Body of pancreas (tissue), 4 donors: ENCODE data around the gene CCDC78. TPM values are rescaled to one million over a fixed set of nuclear protein-coding genes. Genes with fewer than 3 reads are reported as not detected.

ENCODE experiments used
- ATAC-seq: fragments of 150-250 bp; one replicate; pipeline ENCODE4 v1.9.1; 2016
- DNase-seq, 4 donors: peaks; one replicate each; pipeline ENCODE4 v3.0.0-alpha.2; 2019
- H3K27ac ChIP-seq, 4 donors: fragments of 200-600 bp; sonication (generic); 1 replicate in 3 of 4; 2 replicates in 1 of 4; pipeline versions ENCODE4 v1.5.1 to v1.6.1; 2016 to 2019; ENCODE audit warnings: mild to moderate bottlenecking in 1 of 4, mixed read lengths in 1 of 4, moderate library complexity in 1 of 4
- H3K27me3 ChIP-seq, 2 donors: fragments of 200-600 bp; sonication (generic); one replicate each; pipeline ENCODE4 v1.6.0; 2016; ENCODE audit warnings: mild to moderate bottlenecking in 1 of 2
- H3K36me3 ChIP-seq, 2 donors: fragments of 200-600 bp; sonication (generic); replicated peaks in 1 of 2; 2 replicates each; pipeline ENCODE4 v1.5.1; 2016; ENCODE audit warnings: low read depth in 2 of 2; ENCODE audit not compliant: insufficient read depth in 1 of 2
- H3K4me1 ChIP-seq: fragments of 200-600 bp; sonication (generic); one replicate; pipeline ENCODE4 v1.6.0; 2016
- H3K4me3 ChIP-seq, 2 donors: fragments of 200-600 bp; sonication (generic); 1 replicate in 1 of 2; 2 replicates in 1 of 2; pipeline ENCODE4 v1.5.1; 2016 to 2019
- H3K9me3 ChIP-seq, 3 donors: fragments of 200-600 bp; sonication (generic); 1 replicate in 2 of 3; 2 replicates in 1 of 3; pipeline ENCODE4 v1.5.1; 2016
- POLR2A ChIP-seq, 3 donors: fragments of 450-650 bp; IDR thresholded peaks; one replicate each; pipeline ENCODE4 v1.6.1; 2016; ENCODE audit warnings: antibody characterized with exemption in 3 of 3, mild to moderate bottlenecking in 2 of 3
- WGBS, 2 donors: methylation state at CpG; one replicate each; pipeline ENCODE4 v1.1.5; 2017; 5-methylcytosine and 5-hydroxymethylcytosine counted together
- intact Hi-C: fragments of 100-400 bp; cut with DNase I; formaldehyde crosslinking; loops from one replicate; pipeline ENCODE4 v1.15.1; 2023
- total RNA-seq, 2 donors: library from RNA; depleted of rRNA; stranded (reverse); fragments of >200 nt; gene quantifications; one replicate each; pipeline ENCODE4 v1.1.0, GENCODE V29; 2016
- TF ChIP-seq, protein P1 (sequence below), 7 experiments: fragments of 450-650 bp in 4 of 7; fragments of 200-600 bp in 3 of 7; sonication (generic) in 3 of 7; IDR thresholded peaks; one replicate each; pipeline ENCODE4 v1.5.1; 2016 to 2019; ENCODE audit warnings: antibody characterized with exemption in 7 of 7

Gene CCDC78
- total RNA-seq, 2 donors from 2014 or later = not detected

GRCh38 chr16:680967-681745 lies 45.1 kb downstream of the CCDC78 start:
- intact Hi-C loops = no loop called here
- TF ChIP-seq POLR2A (IDR thresholded peaks at IDR 0.05) = no peak
- TF ChIP-seq, protein P1, sequence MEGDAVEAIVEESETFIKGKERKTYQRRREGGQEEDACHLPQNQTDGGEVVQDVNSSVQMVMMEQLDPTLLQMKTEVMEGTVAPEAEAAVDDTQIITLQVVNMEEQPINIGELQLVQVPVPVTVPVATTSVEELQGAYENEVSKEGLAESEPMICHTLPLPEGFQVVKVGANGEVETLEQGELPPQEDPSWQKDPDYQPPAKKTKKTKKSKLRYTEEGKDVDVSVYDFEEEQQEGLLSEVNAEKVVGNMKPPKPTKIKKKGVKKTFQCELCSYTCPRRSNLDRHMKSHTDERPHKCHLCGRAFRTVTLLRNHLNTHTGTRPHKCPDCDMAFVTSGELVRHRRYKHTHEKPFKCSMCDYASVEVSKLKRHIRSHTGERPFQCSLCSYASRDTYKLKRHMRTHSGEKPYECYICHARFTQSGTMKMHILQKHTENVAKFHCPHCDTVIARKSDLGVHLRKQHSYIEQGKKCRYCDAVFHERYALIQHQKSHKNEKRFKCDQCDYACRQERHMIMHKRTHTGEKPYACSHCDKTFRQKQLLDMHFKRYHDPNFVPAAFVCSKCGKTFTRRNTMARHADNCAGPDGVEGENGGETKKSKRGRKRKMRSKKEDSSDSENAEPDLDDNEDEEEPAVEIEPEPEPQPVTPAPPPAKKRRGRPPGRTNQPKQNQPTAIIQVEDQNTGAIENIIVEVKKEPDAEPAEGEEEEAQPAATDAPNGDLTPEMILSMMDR (IDR thresholded peaks at IDR 0.05) = no peak
- Histone ChIP-seq H3K4me3 (peak overlapping the region; percentile 0 to 29), H3K27me3 (no peaks in the 10 kb centered on the region), H3K4me1 (peaks cover 60% of the 10 kb centered on the region), H3K36me3 (peaks cover 7 to 12% of the 10 kb centered on the region in 2 donors), H3K27ac (peak overlapping the region in 3 of 4 donors; percentile 86 to 95 (median 90)), H3K9me3 (no peaks in the 10 kb centered on the region)
- WGBS, 2 donors = 38 to 81% methylated on average over 6 to 44 of the region's 44 CpGs
- ATAC-seq (no peak), DNase-seq (peak; percentile 58 to 64 (median 61))

GRCh38 chr16:680625-680945 lies 45.7 kb downstream of the CCDC78 start:
- Histone ChIP-seq H3K27ac (peak overlapping the region; percentile 86 to 95 (median 92)), H3K36me3 (peaks cover 7 to 12% of the 10 kb centered on the region in 2 donors), H3K27me3 (no peaks in the 10 kb centered on the region), H3K4me3 (peak overlapping the region; percentile 0 to 29), H3K9me3 (no peaks in the 10 kb centered on the region), H3K4me1 (peaks cover 59% of the 10 kb centered on the region)
- TF ChIP-seq, protein P1 (IDR thresholded peaks at IDR 0.05) = no peak
- no peak for TF ChIP-seq POLR2A (IDR thresholded peaks at IDR 0.05)
- no peak for ATAC-seq
- DNase-seq = no peak
- intact Hi-C loops = no loop called here
- WGBS, 2 donors = 0% methylated on average over 35 of the region's 38 CpGs; no CpG with 5 or more reads in 1 of the 2 donors

DNA sequence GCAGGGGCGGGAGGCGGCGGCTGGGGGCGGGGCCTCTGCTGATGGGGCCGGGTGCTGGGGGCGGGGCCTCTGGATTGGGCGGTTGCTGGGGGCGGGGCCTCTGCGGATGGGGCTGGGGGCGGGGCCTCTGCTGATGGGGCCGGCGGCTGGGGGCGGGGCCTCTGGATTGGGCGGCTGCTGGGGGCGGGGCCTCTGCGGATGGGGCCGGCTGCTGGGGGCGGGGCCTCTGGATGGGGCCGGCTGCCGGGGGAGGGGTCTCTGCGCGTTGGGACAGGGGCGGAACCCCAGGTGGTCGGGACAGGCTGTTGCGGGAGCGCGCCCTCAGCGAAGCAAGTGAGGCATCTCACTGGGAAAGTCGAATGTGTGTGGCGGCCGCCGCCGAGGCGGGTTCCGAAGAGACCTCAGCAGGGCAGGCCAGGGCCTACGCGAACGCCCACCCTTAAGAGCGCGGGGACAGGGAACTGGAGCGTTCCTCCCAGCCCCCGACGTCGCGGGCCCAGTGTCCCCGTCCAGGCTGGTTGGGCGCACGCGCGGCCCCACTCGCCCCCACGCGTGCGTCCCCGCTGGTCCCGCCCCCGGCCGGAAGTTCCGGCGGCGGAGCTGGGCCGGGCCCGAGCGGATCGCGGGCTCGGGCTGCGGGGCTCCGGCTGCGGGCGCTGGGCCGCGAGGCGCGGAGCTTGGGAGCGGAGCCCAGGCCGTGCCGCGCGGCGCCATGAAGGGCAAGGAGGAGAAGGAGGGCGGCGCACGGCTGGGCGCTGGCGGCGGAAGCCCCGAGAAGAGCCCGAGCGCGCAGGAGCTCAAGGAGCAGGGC lies 46.2 kb downstream of the CCDC78 start, which contains the start of gene STUB1:
STUB1 (plus strand) TSS at position 597 of the 811 bp plus-strand sequence; CDS start at position 713, 116 bp downstream.
- intact Hi-C loops = no loop called here
- Histone ChIP-seq H3K36me3 (peaks cover 7 to 12% of the 10 kb centered on the region in 2 donors), H3K9me3 (no peaks in the 10 kb centered on the region), H3K4me1 (peaks cover 59% of the 10 kb centered on the region), H3K27me3 (no peaks in the 10 kb centered on the region), H3K27ac (peak within 1 kb of the TSS; percentile 86 to 95 (median 92)), H3K4me3 (peak within 1 kb of the TSS; percentile 0 to 29)
- peak; percentile 86 to 90 (median 87) for DNase-seq
- ATAC-seq = peak; percentile 64
- WGBS, 2 donors = 0% methylated on average over 3 to 76 of the region's 91 CpGs
- peak; percentile 35 to 57 (median 41) for TF ChIP-seq POLR2A (IDR thresholded peaks at IDR 0.05)
- TF ChIP-seq, protein P1 (IDR thresholded peaks at IDR 0.05) = no peak

GRCh38 chr16:678858-679813 lies 47.1 kb downstream of the CCDC78 start:
- Histone ChIP-seq H3K36me3 (peaks cover 7 to 12% of the 10 kb centered on the region in 2 donors), H3K4me3 (no peak overlapping the region), H3K27ac (peak overlapping the region; percentile 86 to 95 (median 92)), H3K27me3 (no peaks in the 10 kb centered on the region), H3K4me1 (peaks cover 65% of the 10 kb centered on the region), H3K9me3 (no peaks in the 10 kb centered on the region)
- ATAC-seq (peak; percentile 41), DNase-seq (peak; percentile 77 to 87 (median 86))
- WGBS, 2 donors = 28 to 65% methylated on average over 4 to 49 of the region's 52 CpGs
- TF ChIP-seq, protein P1 (IDR thresholded peaks at IDR 0.05) = no peak
- TF ChIP-seq POLR2A (IDR thresholded peaks at IDR 0.05) = peak in 2 of 3 donors; percentile 39 to 45
- intact Hi-C loops = no loop called here
